Nucleus accumbens (tissue), 56 donors: ENCODE results near the gene LONP2.
"Not testable (repeated sequence)": the region's sequence is repeated elsewhere in the genome, so short reads cannot be mapped to it uniquely, and the experiment has no call there.

Source experiments
- DNase-seq, 56 donors: peaks; one replicate each; lab custom pipeline; 2025; lab: John Stamatoyannopoulos, UW

The LONP2 gene

GRCh38 chr16:48330841-48331192 is 86.7 kb downstream of the LONP2 start:
- DNase-seq = peak in 6 of 56 donors; percentile 13 to 37 (median 15)

GRCh38 chr16:48332978-48333377 is 88.9 kb downstream of the LONP2 start:
- DNase-seq = no peak

GRCh38 chr16:48334325-48334724 is 90.2 kb downstream of the LONP2 start:
- no peak for DNase-seq

GRCh38 chr16:48335961-48336360 is 91.9 kb downstream of the LONP2 start:
- DNase-seq = no peak

- no peak for DNase-seq
Observed at GRCh38 chr16:48340054-48340453, 96.0 kb downstream of the LONP2 start.

GRCh38 chr16:48342591-48342990 is 98.5 kb downstream of the LONP2 start:
- DNase-seq = no peak

- no peak for DNase-seq
Observed at GRCh38 chr16:48347191-48347865, 103.2 kb downstream of the LONP2 start.

GRCh38 chr16:48347980-48348379 is 103.9 kb downstream of the LONP2 start:
- peak in 3 of 56 donors; percentile 3 to 38 (median 28) for DNase-seq

GRCh38 chr16:48350736-48351135 is 106.6 kb downstream of the LONP2 start:
- DNase-seq = no peak

- no peak for DNase-seq
Observed at GRCh38 chr16:48352648-48353390, 108.7 kb downstream of the LONP2 start.

- DNase-seq = peak in 37 of 56 donors; percentile 5 to 74 (median 25)
Observed at GRCh38 chr16:48353565-48354163, 109.6 kb downstream of the LONP2 start.

- DNase-seq = not testable (repeated sequence)
Observed at GRCh38 chr16:48354385-48354784, 110.3 kb downstream of the LONP2 start.

- no peak for DNase-seq
Observed at GRCh38 chr16:48354877-48355855, 111.1 kb downstream of the LONP2 start.

- no peak for DNase-seq
Observed at GRCh38 chr16:48356633-48357376, 112.7 kb downstream of the LONP2 start.

GRCh38 chr16:48358419-48358818 is 114.3 kb downstream of the LONP2 start:
- no peak for DNase-seq

- no peak for DNase-seq
Observed at GRCh38 chr16:48359983-48360382, 115.9 kb downstream of the LONP2 start.

- DNase-seq = no peak
Observed at GRCh38 chr16:48361012-48361411, 116.9 kb downstream of the LONP2 start.

- no peak for DNase-seq
Observed at GRCh38 chr16:48361540-48362144, 117.5 kb downstream of the LONP2 start.

GRCh38 chr16:48365025-48365600 is 121.0 kb downstream of the LONP2 start:
- DNase-seq = no peak
